WI38 (cell line): Measurements from ENCODE around the gene SLC49A4.

ENCODE experiments used
- H3K4me3 ChIP-seq: 2 replicates; pipeline ENCODE4 v1.5.1; 2011; ENCODE audit warnings: low read depth, mild to moderate bottlenecking, control low read depth, low read length
- TF ChIP-seq, protein P1 (sequence below): IDR thresholded peaks from 2 replicates; pipeline ENCODE4 v1.5.1; 2012; ENCODE audit warnings: low read depth, mild to moderate bottlenecking, control low read depth, low read length

The SLC49A4 gene

DNA sequence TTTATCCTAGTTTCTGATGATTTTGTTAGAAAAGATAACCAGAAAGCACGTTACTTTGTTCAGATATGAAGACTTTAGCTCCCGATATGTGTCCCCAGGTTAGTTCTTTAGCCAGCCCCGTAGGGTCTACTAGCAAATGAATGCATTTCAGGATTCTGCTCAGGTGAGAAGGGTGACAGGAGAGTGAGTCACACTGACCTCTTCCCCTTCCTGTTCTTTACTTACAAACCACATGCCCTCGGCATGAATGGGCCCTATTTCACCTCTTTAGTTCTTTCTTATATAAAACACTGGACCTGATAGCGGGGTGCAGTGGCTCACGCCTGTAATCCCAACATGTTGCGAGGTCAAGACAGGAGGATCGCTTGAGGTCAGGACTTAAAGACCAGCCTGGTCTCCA is 98.4 kb downstream of the SLC49A4 start:
- H3K4me3 ChIP-seq: no peak overlapping the region
- TF ChIP-seq, protein P1, sequence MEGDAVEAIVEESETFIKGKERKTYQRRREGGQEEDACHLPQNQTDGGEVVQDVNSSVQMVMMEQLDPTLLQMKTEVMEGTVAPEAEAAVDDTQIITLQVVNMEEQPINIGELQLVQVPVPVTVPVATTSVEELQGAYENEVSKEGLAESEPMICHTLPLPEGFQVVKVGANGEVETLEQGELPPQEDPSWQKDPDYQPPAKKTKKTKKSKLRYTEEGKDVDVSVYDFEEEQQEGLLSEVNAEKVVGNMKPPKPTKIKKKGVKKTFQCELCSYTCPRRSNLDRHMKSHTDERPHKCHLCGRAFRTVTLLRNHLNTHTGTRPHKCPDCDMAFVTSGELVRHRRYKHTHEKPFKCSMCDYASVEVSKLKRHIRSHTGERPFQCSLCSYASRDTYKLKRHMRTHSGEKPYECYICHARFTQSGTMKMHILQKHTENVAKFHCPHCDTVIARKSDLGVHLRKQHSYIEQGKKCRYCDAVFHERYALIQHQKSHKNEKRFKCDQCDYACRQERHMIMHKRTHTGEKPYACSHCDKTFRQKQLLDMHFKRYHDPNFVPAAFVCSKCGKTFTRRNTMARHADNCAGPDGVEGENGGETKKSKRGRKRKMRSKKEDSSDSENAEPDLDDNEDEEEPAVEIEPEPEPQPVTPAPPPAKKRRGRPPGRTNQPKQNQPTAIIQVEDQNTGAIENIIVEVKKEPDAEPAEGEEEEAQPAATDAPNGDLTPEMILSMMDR: no peak

DNA sequence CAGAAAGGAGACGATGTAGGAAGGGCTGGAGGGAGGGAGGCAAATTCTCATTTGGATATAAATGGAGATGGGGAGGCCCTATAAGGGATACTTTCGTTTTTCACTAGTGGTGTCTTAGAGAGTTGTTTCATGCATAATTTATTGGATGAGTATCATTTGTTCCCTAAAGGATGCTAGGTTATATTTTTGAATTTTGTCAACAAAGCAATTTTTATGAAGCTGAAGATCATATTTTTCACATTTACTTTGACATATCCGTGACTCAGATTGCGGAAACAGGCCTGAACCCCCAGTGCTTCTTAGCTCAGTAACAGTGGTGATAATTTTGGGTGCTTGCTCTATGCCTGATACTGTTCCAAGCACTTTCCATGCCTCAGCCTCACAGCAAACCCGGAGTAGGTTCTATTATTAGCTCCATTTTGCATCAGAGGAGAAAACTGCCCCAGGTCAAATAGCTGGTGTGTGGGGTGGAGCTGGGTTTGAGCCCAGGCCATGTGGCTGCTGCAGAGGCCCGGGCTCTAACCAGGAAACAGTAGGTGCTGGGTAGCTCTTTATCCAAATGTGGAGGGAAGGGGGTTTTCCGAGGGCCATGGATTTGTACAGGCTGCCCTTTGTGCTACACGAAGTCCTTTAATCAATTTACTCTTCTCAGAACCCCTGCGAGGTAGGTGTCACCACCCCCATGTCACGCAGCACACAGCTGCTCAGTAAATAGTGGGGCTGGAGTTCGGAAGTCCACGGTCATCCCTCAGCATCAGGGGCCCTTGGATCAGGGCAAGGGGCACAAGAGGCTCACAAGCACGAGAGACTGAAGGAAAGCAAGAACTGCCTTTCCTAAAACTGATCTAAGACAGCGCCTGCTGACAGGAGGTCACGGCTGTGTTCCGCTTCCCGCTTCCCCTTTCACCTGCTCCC is 99.1 kb downstream of the SLC49A4 start:
- H3K4me3 ChIP-seq: no peak overlapping the region
- TF ChIP-seq, protein P1: no peak

DNA sequence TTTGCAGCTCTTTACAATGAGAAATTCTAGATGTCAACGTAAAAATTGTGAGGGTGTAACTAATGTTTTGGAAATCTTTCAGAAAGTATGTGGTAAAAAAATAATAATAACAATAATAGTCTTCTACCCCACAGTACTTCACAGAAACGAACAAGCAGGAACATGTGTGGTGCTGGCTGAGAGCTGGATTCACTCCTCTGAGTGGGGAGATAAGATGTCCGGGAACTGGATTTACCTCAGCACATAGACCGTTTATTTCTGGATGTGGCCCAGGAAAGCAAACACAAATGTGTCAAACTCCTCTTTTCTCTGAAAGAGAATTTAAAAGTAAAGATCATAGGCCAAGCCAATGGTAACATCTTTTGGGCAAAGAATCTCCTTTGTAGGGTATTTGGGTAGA is 103.4 kb downstream of the SLC49A4 start:
- H3K4me3 ChIP-seq: no peak overlapping the region
- TF ChIP-seq, protein P1: no peak

DNA sequence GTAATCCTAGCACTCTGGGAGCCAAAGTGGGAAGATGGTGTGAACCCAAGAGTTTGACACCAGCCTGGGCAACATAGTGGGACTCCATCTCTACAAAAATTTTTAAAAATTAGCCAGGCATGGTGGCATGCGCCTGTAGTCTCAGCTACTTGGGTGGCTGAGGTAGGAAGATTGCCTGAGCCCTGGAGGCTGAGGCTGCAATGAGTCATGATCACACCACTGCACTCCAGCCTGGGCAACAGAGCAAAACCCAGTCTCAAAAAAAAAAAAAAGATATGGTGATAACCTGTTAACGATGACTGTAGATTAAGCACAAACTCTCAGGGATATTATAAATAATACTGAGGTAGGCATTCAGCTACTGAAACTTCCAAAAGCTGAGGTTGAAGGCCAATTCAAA is 107.5 kb downstream of the SLC49A4 start:
- TF ChIP-seq, protein P1: no peak
- H3K4me3 ChIP-seq: no peak overlapping the region

DNA sequence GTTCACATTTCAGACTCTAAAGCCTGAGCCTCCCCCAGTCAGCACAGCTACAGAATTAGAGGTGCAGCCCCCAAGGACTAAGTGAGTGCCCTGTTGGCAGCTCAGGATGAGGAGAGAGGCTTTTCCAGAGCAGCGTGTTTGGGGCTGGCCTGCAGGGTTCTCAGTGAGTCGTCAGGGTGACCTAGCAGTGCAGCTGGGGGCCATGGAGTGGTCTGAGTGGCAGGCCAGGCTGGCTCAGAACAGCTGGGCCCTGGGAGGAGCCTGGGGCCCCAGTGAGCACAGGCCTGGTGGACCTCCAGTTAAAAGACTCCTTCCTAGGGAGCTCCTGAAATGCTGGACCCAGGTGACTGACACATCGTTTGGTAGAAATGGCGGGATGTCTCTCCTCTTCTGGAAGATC is 108.3 kb downstream of the SLC49A4 start:
- no peak overlapping the region for H3K4me3 ChIP-seq
- TF ChIP-seq, protein P1: no peak

DNA sequence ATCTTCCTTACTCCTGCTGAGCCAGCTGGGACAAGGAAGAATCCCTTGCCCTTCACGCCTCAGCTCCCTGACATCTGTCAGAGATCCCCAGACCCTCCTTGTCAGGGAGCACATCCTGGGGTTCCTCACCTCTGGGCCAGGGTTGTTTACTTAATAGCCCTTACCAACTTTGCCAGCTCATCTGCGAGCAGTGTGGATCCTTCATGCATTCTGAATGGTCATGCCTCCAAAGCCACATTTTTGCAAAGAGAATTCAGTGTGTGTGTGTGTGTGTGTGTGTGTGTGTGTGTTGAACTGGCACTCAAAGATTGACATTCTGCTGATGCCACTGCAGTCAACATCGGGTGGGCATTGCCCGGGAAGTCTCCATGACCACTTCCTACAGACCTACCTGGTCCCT is 112.6 kb downstream of the SLC49A4 start:
- H3K4me3 ChIP-seq: no peak overlapping the region
- TF ChIP-seq, protein P1: no peak

DNA sequence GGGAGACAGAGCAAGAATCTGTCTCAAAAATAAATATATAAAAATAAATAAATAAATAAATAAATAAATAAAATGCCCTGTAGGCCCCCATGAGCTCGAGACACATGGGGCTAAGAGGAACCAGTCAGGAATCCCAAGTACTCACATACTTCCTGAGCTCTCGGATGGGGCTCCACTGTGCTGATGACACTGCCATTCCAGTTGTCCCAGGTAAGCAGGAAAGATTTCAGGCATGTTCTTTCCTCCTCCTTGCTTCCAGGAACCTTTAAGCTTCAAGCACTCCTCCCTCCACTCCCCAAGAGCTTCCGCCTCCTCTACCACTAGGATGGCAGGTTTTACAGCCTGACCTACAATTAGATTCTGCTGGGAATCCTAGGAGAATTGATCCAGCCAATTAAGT is 113.4 kb downstream of the SLC49A4 start:
- TF ChIP-seq, protein P1: no peak
- H3K4me3 ChIP-seq: no peak overlapping the region
